MCF 10A (cell line): Measurements from ENCODE around the gene NTHL1. TPM values are rescaled to one million over a fixed set of nuclear protein-coding genes. Genes with fewer than 3 reads are reported as not detected.

Experiments
- BruUV-seq: library from RNA; stranded (reverse); fragments of 400-500 nt; replicated peaks from 2 replicates; lab custom pipeline; 2021; lab: Mats Ljungman, UMichigan
- CTCF ChIA-PET: fragments of 300-600 bp; sonication (Branson Sonifier 250); formaldehyde crosslinking; extraction: SDS; loops from one replicate; lab custom pipeline; 2021; ENCODE audit warnings: antibody characterized with exemption, inconsistent platforms; lab: Yijun Ruan, JAX
- POLR2A ChIA-PET: fragments of 300-600, 350-650 bp; sonication (Branson Sonifier 250); formaldehyde crosslinking; extraction: SDS; loops from one replicate; lab custom pipeline; 2020; ENCODE audit warnings: antibody characterized with exemption, inconsistent platforms; lab: Yijun Ruan, JAX
- DNase-seq: peaks from one replicate; pipeline ENCODE4 v3.0.0-alpha.2; 2018; ENCODE audit not compliant: unreplicated experiment
- H3K27ac Mint-ChIP-seq: one replicate; pipeline ENCODE4 v1.8.0; 2022; ENCODE audit warnings: mild to moderate bottlenecking, low read depth, mixed read lengths; ENCODE audit not compliant: unreplicated experiment
- H3K27me3 Mint-ChIP-seq: one replicate; pipeline ENCODE4 v1.8.0; 2022; ENCODE audit warnings: mixed read lengths; ENCODE audit not compliant: insufficient read depth, unreplicated experiment
- H3K36me3 Mint-ChIP-seq: one replicate; pipeline ENCODE4 v1.8.0; 2022; ENCODE audit warnings: mild to moderate bottlenecking, moderate library complexity, mixed read lengths; ENCODE audit not compliant: insufficient read depth, unreplicated experiment
- H3K4me1 Mint-ChIP-seq: one replicate; pipeline ENCODE4 v1.8.0; 2022; ENCODE audit warnings: mixed read lengths; ENCODE audit not compliant: insufficient read depth, unreplicated experiment
- H3K4me3 Mint-ChIP-seq: one replicate; pipeline ENCODE4 v1.8.0; 2022; ENCODE audit warnings: mild to moderate bottlenecking, moderate library complexity, mixed read lengths; ENCODE audit not compliant: unreplicated experiment
- H3K9me3 Mint-ChIP-seq: one replicate; pipeline ENCODE4 v1.8.0; 2022; ENCODE audit warnings: mixed read lengths; ENCODE audit not compliant: unreplicated experiment
- CTCF ChIP-seq: fragments of 200-600 bp; IDR thresholded peaks from one replicate; pipeline ENCODE4 v1.8.0; 2022; ENCODE audit warnings: antibody characterized with exemption, mild to moderate bottlenecking; ENCODE audit not compliant: unreplicated experiment
- intact Hi-C: fragments of 100-400 bp; cut with micrococcal nuclease; formaldehyde crosslinking; loops from 2 replicates; pipeline ENCODE4 v1.14.1; 2022
- total RNA-seq: library from RNA; stranded (reverse); gene quantifications from 2 replicates; pipeline ENCODE4 v1.2.3, GENCODE V29; 2022

NTHL1 gene
- total RNA-seq, 1 experiment from 2014 or later, result 17.7 TPM

GRCh38 chr16:2027024-2028010 lies 20.3 kb downstream of the NTHL1 start:
- BruUV-seq, result no TSS peak
- TF ChIP-seq CTCF, result no peak
- Mint-ChIP-seq H3K9me3 (no peaks in the 10 kb centered on the region), H3K27ac (no peak overlapping the region), H3K4me1 (peaks cover 9% of the 10 kb centered on the region), H3K36me3 (peaks cover 12% of the 10 kb centered on the region), H3K4me3 (peak overlapping the region; percentile 70), H3K27me3 (no peaks in the 10 kb centered on the region)
- POLR2A ChIA-PET, result interaction anchor here (0.6 to 2.6 kb wide), 10 partner anchors 14 to 136 kb away, joined by 3 to 11 read pairs (median 4); partner anchors contain the start of genes NTHL1, TBL3 and TSC2
- intact Hi-C loops, result no loop called here
- CTCF ChIA-PET, result interaction anchor here (0.6 to 2.0 kb wide), 6 partner anchors 10 to 113 kb away, joined by 3 to 9 read pairs (median 3); no protein-coding TSS in a partner anchor
- DNase-seq, result no peak

- Mint-ChIP-seq H3K4me1 (peaks cover 9% of the 10 kb centered on the region), H3K9me3 (no peaks in the 10 kb centered on the region), H3K27me3 (no peaks in the 10 kb centered on the region), H3K27ac (no peak within 1 kb of the TSS), H3K4me3 (peak within 1 kb of the TSS; percentile 70), H3K36me3 (peaks cover 13% of the 10 kb centered on the region)
- no TSS peak for BruUV-seq
- no peak for TF ChIP-seq CTCF
- DNase-seq, result no peak
- intact Hi-C loops, result no loop called here
- ChIA-PET CTCF (interaction anchor here (2.0 kb wide), 1 partner anchor 114 kb away, joined by 9 read pairs; no protein-coding TSS in a partner anchor), POLR2A (interaction anchor here (1.2 to 2.6 kb wide), 4 partner anchors 15 to 21 kb away, joined by 5 to 11 read pairs (median 6); partner anchors contain the start of genes NTHL1 and TSC2)
Measured at GRCh38 chr16:2026461-2027023, 21.1 kb downstream of the NTHL1 start, which contains the start of gene NHERF2. TSS of gene NHERF2 (plus strand) at chr16:2026902. CDS start at chr16:2027006, 104 bp downstream.

GRCh38 chr16:2025878-2026460 lies 21.7 kb downstream of the NTHL1 start:
- no TSS peak for BruUV-seq
- no peaks in the 10 kb centered on the region for H3K9me3 Mint-ChIP-seq
- no peak for DNase-seq
- intact Hi-C loops, result no loop called here
- H3K4me3 Mint-ChIP-seq, result peak overlapping the region; percentile 70
- TF ChIP-seq CTCF, result no peak
- H3K36me3 Mint-ChIP-seq, result peaks cover 13% of the 10 kb centered on the region
- CTCF ChIA-PET, result interaction anchor here (1.1 to 2.0 kb wide), 2 partner anchors 114 to 128 kb away, joined by 5 to 9 read pairs; no protein-coding TSS in a partner anchor
- no peaks in the 10 kb centered on the region for H3K27me3 Mint-ChIP-seq
- POLR2A ChIA-PET, result interaction anchor here (1.0 to 2.6 kb wide), 2 partner anchors 11 to 22 kb away, joined by 3 to 11 read pairs; partner anchors contain the start of genes NTHL1 and TSC2
- H3K27ac Mint-ChIP-seq, result no peak overlapping the region
- H3K4me1 Mint-ChIP-seq, result peaks cover 9% of the 10 kb centered on the region
